PC-3 (cell line): ENCODE results near the gene WWC2. TPM values are rescaled to one million over a fixed set of nuclear protein-coding genes. Genes with fewer than 3 reads are reported as not detected.
A peak's percentile ranks its signal among the peaks of the same experiment; 100 is the strongest.

Experiments used
- ATAC-seq: fragments of 200-7000 bp; cut with Tn5 transposase; 2 replicates; pipeline ENCODE4 v1.9.1; 2020; ENCODE audit warnings: mild to moderate bottlenecking, moderate library complexity
- BruUV-seq: library from RNA; stranded (reverse); fragments of 400-500 nt; replicated peaks from 2 replicates; lab custom pipeline; 2021; lab: Mats Ljungman, UMichigan
- CTCF ChIA-PET: fragments of 300-600 bp; sonication (Branson Sonifier 250); formaldehyde crosslinking; loops from one replicate; lab custom pipeline; 2022; ENCODE audit warnings: antibody characterized with exemption; lab: Charles Lee
- POLR2A ChIA-PET: fragments of 300-600 bp; sonication (Branson Sonifier 250); formaldehyde crosslinking; loops from one replicate; lab custom pipeline; 2022; ENCODE audit warnings: antibody characterized with exemption; ENCODE audit not compliant: unreplicated experiment; lab: Charles Lee
- DNase-seq: peaks from one replicate; pipeline ENCODE4 v3.0.0-alpha.2; 2015
- H2AFZ ChIP-seq: fragments of 300-600 bp; sonication (generic); 2 replicates; pipeline ENCODE4 v1.6.0; 2016; ENCODE audit warnings: antibody characterized with exemption, low read length
- H3F3A ChIP-seq: fragments of 300-600 bp; sonication (generic); one replicate; pipeline ENCODE4 v1.6.0; 2017; ENCODE audit warnings: antibody characterized with exemption, low read length, control low read depth, mild to moderate bottlenecking; ENCODE audit not compliant: unreplicated experiment
- H3K27ac ChIP-seq: fragments of 300-600 bp; sonication (generic); 2 replicates; pipeline ENCODE4 v1.5.1; 2016; ENCODE audit warnings: mild to moderate bottlenecking, low read length
- H3K27me3 ChIP-seq: fragments of 300-600 bp; sonication (generic); 2 replicates; pipeline ENCODE4 v1.6.1; 2016; ENCODE audit warnings: low read length, mixed read lengths
- H3K36me3 ChIP-seq: fragments of 300-600 bp; sonication (generic); 2 replicates; pipeline ENCODE4 v1.6.1; 2016; ENCODE audit warnings: low read depth, mixed run types, low read length, mixed read lengths
- H3K4me1 ChIP-seq: fragments of 300-600 bp; sonication (generic); 2 replicates; pipeline ENCODE4 v1.5.1; 2016; ENCODE audit warnings: low read length; ENCODE audit not compliant: insufficient read depth
- H3K4me2 ChIP-seq: fragments of 300-600 bp; sonication (generic); 2 replicates; pipeline ENCODE4 v1.6.0; 2016; ENCODE audit warnings: low read length
- H3K4me3 ChIP-seq: fragments of 300-600 bp; sonication (generic); 2 replicates; pipeline ENCODE4 v1.5.1; 2016; ENCODE audit warnings: mild to moderate bottlenecking, low read length, mixed read lengths
- H3K79me2 ChIP-seq: fragments of 300-600 bp; sonication (generic); 2 replicates; pipeline ENCODE4 v1.6.1; 2017; ENCODE audit warnings: low read length, mixed read lengths
- H3K9ac ChIP-seq: fragments of 300-600 bp; sonication (generic); 2 replicates; pipeline ENCODE4 v1.6.0; 2016; ENCODE audit warnings: mild to moderate bottlenecking, low read length
- H3K9me2 ChIP-seq: fragments of 300-600 bp; sonication (generic); replicated peaks from 2 replicates; pipeline ENCODE4 v1.6.1; 2016; ENCODE audit warnings: mixed run types, low read length, mixed read lengths
- H3K9me3 ChIP-seq: fragments of 300-600 bp; sonication (generic); 2 replicates; pipeline ENCODE4 v1.6.1; 2016; ENCODE audit warnings: low read length, mixed read lengths
- H4K20me1 ChIP-seq: fragments of 300-600 bp; sonication (generic); 2 replicates; pipeline ENCODE4 v1.6.1; 2016; ENCODE audit warnings: low read length, mixed read lengths
- EZH2 ChIP-seq: fragments of 300-600 bp; sonication (generic); IDR thresholded peaks from one replicate; pipeline ENCODE4 v1.6.1; 2017; ENCODE audit warnings: antibody characterized with exemption, mild to moderate bottlenecking, low read length; ENCODE audit not compliant: unreplicated experiment
- EZH2phosphoT487 ChIP-seq: fragments of 300-600 bp; sonication (generic); IDR thresholded peaks from 2 replicates; pipeline ENCODE4 v1.6.1; 2018; ENCODE audit warnings: mild to moderate bottlenecking, antibody characterized with exemption, low read length, borderline replicate concordance
- intact Hi-C: fragments of 100-400 bp; cut with micrococcal nuclease; formaldehyde crosslinking; loops from 2 replicates; pipeline ENCODE4 v1.9.0; 2023
- total RNA-seq: library from RNA; depleted of rRNA; stranded (reverse); fragments of >200 nt; gene quantifications from 2 replicates; pipeline ENCODE4 v1.2.3, GENCODE V29; 2014
- TF ChIP-seq, protein P1 (sequence below): fragments of 300-600 bp; sonication (generic); conservative IDR thresholded peaks from 2 replicates; pipeline ENCODE4 v1.5.1; 2017; ENCODE audit warnings: antibody characterized with exemption, low read depth, mild to moderate bottlenecking, low read length

WWC2 gene
- total RNA-seq, 1 experiment from 2014 or later = 15.8 TPM

DNA sequence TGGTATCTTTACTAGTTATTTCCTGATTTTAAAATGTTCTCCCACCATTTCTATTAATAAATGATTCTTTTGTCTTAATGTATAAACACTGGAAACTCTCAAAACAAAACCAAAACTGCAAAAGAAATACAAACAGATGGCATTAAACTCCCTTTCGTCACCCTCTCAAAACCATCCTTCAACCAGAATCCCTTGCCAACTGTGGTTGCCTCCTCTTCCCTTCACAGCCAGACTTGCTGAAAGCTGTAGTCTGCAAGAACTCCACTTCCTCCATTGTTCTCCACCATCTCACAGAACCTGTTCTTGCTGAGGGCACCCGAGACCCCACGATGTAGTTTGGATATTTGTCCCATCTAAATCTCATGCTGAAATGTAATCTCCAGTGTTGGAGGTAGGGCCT, 96.5 kb downstream of the WWC2 start:
- H3K4me3 ChIP-seq = no peak overlapping the region
- no peak for DNase-seq
- H3F3A ChIP-seq = no peaks in the 10 kb centered on the region
- intact Hi-C loops = no loop called here
- no peak overlapping the region for H3K9ac ChIP-seq
- ATAC-seq = no peak
- ChIA-PET CTCF (no interaction called here), POLR2A (no interaction called here)
- H3K4me2 ChIP-seq = no peak overlapping the region
- H3K27ac ChIP-seq = no peak overlapping the region
- TF ChIP-seq EZH2phosphoT487 = no peak
- TF ChIP-seq, protein P1, sequence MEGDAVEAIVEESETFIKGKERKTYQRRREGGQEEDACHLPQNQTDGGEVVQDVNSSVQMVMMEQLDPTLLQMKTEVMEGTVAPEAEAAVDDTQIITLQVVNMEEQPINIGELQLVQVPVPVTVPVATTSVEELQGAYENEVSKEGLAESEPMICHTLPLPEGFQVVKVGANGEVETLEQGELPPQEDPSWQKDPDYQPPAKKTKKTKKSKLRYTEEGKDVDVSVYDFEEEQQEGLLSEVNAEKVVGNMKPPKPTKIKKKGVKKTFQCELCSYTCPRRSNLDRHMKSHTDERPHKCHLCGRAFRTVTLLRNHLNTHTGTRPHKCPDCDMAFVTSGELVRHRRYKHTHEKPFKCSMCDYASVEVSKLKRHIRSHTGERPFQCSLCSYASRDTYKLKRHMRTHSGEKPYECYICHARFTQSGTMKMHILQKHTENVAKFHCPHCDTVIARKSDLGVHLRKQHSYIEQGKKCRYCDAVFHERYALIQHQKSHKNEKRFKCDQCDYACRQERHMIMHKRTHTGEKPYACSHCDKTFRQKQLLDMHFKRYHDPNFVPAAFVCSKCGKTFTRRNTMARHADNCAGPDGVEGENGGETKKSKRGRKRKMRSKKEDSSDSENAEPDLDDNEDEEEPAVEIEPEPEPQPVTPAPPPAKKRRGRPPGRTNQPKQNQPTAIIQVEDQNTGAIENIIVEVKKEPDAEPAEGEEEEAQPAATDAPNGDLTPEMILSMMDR = no peak
- no peak for TF ChIP-seq EZH2
- no peaks in the 10 kb centered on the region for H3K36me3 ChIP-seq
- H3K9me2 ChIP-seq = no peaks in the 10 kb centered on the region
- no peaks in the 10 kb centered on the region for H3K9me3 ChIP-seq
- H3K4me1 ChIP-seq = peaks cover 9% of the 10 kb centered on the region
- peaks cover 4% of the 10 kb centered on the region; the same call in 1 of the 2 replicates for H3K79me2 ChIP-seq
- H2AFZ ChIP-seq = no peak overlapping the region
- no peaks in the 10 kb centered on the region for H4K20me1 ChIP-seq
- no TSS peak for BruUV-seq
- no peaks in the 10 kb centered on the region for H3K27me3 ChIP-seq

- Histone ChIP-seq H3K4me1 (peaks cover 25% of the 10 kb centered on the region), H3K9me2 (no peaks in the 10 kb centered on the region), H3K4me2 (no peak overlapping the region), H3F3A (no peaks in the 10 kb centered on the region), H3K9ac (no peak overlapping the region), H3K9me3 (no peaks in the 10 kb centered on the region), H4K20me1 (no peaks in the 10 kb centered on the region), H3K79me2 (no peaks in the 10 kb centered on the region; the same call in 1 of the 2 replicates), H2AFZ (no peak overlapping the region), H3K4me3 (no peak overlapping the region), H3K36me3 (no peaks in the 10 kb centered on the region), H3K27me3 (no peaks in the 10 kb centered on the region), H3K27ac (no peak overlapping the region)
- TF ChIP-seq EZH2 (no peak), EZH2phosphoT487 (no peak)
- TF ChIP-seq, protein P1 = no peak
- DNase-seq = no peak
- intact Hi-C loops = no loop called here
- ChIA-PET POLR2A (no interaction called here), CTCF (no interaction called here)
- no peak for ATAC-seq
- BruUV-seq = no TSS peak
Observed at GRCh38 chr4:183197140-183197539, 98.1 kb downstream of the WWC2 start.

DNA sequence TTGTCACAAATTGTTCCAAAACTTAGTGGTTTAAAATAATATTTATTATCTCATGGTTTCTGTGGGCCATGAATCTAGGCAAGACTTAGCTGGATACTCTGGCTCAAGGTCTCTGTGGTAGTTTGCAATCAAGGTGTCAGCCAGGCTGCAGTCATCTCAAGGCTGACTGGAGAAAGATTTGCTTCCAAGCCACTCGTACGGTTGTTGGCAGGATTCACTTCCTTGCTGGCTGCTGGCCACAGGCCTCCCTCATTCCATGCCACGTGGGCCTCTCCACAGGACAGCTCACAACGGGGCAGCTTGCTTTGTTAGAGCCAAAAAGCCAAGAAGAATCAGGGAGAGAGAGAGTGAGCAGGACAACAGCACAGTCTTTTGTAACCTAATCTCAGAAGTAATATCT, 101.4 kb downstream of the WWC2 start:
- intact Hi-C loops = loop anchor here (5.0 kb wide), 1 partner anchor 42 kb away; no protein-coding TSS in a partner anchor
- H3K79me2 ChIP-seq = peaks cover 3% of the 10 kb centered on the region
- ChIA-PET CTCF (no interaction called here), POLR2A (no interaction called here)
- H3K27ac ChIP-seq = peak overlapping the region; percentile 79
- peaks cover 31% of the 10 kb centered on the region for H3K4me1 ChIP-seq
- no peaks in the 10 kb centered on the region for H3K36me3 ChIP-seq
- H3K27me3 ChIP-seq = no peaks in the 10 kb centered on the region
- no peaks in the 10 kb centered on the region for H3F3A ChIP-seq
- TF ChIP-seq, protein P1 = no peak
- TF ChIP-seq EZH2 (no peak), EZH2phosphoT487 (no peak)
- DNase-seq (peak; percentile 91), ATAC-seq (peak; percentile 79)
- no TSS peak for BruUV-seq
- no peaks in the 10 kb centered on the region for H4K20me1 ChIP-seq
- no peaks in the 10 kb centered on the region for H3K9me3 ChIP-seq
- no peaks in the 10 kb centered on the region for H3K9me2 ChIP-seq
- peak overlapping the region; percentile 55; the same call in 1 of the 2 replicates for H2AFZ ChIP-seq
- no peak overlapping the region for H3K4me3 ChIP-seq
- peak overlapping the region; percentile 68 for H3K4me2 ChIP-seq
- H3K9ac ChIP-seq = peak overlapping the region; percentile 13
